HG03159 (cell line): Measurements from ENCODE around the gene SELL.
"Not testable (repeated sequence)": the region's sequence is repeated elsewhere in the genome, so short reads cannot be mapped to it uniquely, and the experiment has no call there.

Source experiments
- ATAC-seq: cut with Tn5 transposase; IDR thresholded peaks from one replicate; pipeline ENCODE4 v1.9.1; 2021; ENCODE audit warnings: mild to moderate bottlenecking, moderate library complexity; ENCODE audit not compliant: unreplicated experiment

Gene SELL

DNA sequence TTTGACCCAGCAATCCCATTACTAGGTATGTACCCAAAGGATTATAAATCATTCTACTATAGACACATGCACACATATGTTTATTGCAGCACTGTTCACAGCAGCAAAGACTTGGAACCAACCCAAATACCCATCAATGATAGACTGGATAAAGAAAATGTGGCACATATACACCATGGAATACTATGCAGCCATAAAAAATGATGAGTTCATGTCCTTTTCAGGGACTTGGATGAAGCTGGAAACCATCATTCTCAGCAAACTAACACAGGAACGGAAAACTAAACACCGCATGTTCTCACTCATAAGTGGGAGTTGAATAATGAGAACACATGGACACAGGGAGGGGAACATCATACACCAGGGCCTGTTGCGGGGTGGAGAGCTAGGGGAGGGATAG, 41.2 kb downstream of the SELL start:
- ATAC-seq = not testable (repeated sequence)

DNA sequence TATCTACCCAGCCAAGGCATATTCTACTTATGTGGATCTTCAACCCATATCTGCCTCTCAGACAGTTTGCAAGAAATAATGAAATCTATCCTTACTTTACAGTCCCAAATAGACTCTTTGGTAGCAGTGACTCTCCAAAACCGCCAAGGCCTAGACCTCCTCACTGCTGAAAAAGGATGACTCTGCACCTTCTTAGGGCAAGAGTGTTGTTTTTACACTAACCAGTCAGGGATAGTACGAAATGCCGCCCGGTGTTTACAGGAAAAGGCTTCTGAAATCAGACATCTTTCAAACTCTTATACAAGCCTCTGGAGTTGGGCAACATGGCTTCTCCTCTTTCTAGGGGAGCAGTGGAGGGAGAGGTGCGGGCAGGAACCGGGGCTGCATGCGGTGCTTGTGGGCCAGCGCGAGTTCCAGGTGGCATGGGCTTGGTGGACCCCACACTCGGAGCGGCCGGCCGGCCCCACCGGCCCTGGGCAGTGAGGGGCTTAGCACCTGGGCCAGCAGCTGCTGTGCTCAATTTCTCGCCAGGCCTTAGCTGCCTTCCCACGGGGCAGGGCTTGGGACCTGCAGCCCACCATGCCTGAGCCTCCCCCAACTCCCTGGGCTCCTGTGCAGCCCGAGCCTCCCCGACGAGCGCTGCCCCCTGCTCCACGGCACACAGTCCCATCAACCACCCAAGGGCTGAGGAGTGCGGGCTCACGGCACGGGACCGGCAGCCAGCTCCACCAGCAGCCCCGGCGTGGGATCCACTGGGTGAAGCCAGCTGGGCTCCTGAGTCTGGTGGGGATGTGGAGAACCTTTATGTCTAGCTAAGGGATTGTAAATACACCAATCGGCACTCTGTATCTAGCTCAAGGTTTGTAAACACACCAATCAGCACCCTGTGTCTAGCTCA, 43.5 kb downstream of the SELL start:
- ATAC-seq = not testable (repeated sequence)

DNA sequence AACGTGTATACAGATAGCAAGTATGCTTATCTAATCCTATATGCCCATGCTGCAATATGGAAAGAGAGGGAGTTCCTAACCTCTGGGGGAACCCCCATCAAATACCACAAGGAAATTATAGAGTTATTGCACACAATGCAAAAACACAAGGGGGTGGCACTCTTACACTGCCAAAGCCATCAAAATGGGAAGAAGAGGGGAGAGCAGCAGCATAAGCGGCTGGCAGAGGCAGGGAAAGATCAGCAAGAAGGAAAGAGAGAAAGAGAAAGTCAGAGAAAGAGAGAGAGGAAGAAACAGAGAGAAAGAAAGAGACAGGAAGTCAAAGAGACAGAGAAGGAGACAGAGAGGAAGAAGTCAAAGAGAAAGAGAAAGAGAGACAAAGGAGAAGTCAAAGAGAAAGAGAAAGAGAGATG, 44.2 kb downstream of the SELL start:
- peak; percentile 79 for ATAC-seq

DNA sequence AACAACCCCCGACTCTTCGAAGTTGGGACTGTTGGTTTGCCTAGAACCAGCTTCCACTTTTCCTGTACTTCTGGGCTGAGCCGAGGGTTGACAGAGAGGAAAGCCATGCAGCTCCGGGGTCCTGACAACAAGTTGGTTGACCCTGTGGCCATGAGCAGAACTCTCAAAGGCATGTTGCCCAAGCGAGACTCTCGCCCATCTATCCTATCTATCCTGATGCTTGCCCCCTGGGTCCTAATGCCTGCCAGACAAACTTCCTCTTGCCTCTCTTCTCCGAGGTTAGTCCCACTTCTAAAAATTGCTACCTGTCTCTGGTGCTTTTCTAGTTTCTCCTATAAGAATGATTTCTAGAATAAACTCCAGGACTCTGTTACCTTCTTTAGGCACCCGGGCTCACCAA, 48.7 kb downstream of the SELL start:
- not testable (repeated sequence) for ATAC-seq

DNA sequence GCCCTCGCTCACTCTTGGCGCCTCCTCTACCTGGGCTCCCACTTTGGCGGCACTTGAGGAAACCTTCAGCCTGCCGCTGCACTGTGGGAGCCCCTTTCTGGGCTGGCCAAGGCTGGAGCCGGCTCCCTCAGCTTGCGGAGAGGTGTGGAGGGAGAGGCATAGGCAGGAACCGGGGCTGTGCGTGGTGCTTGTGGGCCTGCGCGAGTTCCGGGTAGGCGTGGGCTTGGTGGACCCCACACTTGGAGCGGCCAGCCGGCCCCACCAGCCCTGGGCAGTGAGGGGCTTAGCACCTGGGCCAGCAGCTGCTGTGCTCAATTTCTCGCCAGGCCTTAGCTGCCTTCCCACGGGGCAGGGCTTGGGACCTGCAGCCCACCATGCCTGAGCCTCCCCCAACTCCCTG, 50.4 kb downstream of the SELL start:
- ATAC-seq = not testable (repeated sequence)

DNA sequence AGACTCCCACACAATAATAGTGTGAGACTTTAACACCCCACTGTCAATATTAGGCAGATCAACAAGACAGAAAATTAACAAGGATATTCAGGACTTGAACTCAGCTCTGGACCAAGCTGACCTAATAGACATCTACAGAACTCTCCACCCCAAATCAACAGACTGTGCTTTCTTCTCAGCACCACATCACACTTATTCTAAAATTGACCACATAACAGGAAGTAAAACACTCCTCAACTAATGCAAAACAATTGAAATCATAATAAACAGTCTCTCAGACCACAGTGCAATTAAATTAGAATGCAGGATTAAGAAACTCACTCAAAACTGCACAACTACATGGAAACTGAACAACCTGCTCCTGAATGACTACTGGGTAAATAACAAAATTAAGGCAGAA, 52.6 kb downstream of the SELL start:
- ATAC-seq = not testable (repeated sequence)

DNA sequence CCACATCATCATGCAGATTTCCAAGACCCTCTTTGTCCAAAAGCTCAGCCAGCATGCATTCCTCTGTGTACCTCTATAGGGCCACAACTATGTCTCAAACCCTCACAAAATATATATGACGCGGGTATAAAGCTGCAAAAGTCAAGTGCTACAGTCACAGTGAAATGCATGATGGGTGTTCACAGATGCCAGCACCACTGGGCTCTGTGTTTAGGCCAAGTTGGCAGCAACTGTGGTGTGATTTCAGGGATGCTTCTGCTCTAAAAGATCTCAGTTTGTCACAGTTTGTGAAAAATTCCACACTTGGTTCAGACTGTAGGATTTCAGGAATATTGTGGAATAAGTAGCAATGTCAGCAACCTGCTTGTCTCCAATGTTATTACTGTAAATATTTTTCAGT, 57.5 kb downstream of the SELL start:
- ATAC-seq = no peak

DNA sequence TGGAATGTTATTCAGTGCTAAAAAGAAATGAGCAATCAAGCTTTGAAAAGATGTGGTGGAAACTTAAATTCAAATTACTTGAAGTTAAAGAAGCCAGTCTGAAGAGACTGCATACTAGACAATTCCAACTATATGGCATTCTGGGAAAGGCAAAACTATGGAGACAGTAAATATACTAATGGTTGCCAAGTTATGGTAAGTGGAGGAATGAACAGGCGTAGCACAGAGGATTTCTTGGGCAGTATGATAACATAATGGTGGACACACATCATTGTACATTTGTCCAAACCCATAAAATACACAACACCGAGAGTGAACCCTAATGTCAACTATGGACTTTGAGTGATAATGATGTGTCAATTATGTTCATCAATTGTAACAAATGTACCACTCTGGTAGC, 60.4 kb downstream of the SELL start:
- ATAC-seq = no peak

DNA sequence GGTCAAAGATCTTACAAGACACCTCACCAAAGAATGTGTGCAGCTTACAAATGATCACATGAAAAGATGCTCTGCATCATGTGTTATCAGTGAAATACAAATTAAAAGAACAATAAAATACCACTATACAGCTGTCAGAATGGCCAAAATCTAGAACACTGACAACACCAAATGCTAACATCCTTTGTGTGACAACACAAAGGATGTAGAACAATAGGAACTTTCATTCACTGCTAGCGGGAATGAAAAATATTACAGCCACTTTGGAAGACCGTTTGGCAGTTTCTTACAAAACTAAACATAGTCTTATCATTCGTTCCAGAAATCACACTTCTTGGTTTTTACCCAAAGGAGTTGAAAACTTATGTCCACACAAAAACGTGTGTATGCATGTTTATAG, 60.9 kb downstream of the SELL start:
- ATAC-seq = no peak

DNA sequence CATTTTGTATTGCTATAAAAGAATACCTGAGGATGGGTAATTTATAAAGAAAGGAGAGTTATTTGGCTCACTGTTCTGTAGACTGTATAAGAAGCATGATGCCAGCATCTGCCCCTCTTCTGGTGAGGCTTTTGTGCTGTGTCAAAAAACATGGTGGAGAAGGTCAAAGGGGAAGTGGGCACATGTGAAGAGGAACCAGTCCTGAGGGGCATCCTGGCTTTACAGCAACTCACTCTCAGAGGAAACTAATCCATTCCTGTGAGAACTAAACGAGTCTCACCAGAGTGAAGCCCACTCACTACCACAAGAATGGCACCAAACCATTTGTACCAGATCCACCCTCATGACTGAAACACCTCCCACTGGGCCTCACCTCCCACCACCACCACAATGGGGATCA, 62.7 kb downstream of the SELL start:
- no peak for ATAC-seq

DNA sequence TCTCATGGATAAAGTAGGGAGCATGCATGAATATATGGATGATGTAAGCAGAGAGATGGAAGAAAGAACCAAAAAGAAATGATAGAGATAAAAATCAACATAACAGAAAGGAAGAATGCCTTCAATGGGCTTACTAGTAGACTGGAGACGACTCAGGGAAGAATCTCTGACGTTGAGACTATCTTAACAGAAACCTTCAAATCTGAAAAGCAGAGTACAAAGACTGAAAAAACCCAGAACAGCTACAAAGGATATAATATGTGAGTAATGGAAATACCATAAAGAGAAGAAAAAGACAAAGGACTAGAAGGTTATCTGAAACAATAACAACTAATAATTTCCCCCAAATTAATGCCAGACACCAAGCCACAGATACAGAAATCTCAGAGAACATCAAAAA, 63.2 kb downstream of the SELL start:
- no peak for ATAC-seq

DNA sequence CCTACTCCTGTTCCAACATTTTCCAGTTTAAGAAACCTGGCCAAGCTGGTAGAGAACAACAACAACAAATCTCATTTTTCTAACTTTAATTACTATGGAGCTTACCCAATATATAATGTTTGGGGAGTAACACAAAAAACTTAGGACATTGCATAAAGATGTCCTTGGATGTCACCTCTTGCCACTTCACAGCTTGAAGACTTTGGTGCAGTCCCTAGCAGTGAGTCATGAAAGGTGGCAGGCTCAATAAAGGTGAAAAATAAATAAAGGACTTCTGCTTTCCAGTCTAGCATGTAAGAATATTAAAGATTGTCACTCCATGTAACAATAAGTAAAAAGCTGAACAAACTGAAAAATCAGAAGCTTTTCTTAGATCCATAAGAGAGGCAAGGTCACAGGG, 63.9 kb downstream of the SELL start:
- no peak for ATAC-seq

DNA sequence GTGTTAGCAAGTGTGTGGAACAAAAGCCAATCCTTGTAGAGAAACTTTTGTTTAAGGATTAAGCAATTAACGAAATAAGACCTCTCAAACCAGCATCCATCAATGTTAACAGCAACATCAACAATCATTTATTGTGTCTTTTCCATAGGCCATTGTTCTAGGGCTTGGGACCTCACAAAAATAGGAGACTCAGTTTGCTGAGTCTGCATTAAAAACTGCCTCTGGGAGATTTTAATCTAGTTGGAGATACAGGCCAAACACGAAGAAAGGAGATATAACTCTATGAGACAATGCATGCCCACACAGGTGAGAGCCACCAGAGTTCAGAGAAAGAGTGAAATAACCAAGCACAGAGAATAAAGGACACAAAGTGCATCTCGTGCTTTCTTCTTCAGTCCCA, 67.1 kb downstream of the SELL start:
- ATAC-seq = no peak
